ENCODE data around the gene DNAJB6.

DNA sequence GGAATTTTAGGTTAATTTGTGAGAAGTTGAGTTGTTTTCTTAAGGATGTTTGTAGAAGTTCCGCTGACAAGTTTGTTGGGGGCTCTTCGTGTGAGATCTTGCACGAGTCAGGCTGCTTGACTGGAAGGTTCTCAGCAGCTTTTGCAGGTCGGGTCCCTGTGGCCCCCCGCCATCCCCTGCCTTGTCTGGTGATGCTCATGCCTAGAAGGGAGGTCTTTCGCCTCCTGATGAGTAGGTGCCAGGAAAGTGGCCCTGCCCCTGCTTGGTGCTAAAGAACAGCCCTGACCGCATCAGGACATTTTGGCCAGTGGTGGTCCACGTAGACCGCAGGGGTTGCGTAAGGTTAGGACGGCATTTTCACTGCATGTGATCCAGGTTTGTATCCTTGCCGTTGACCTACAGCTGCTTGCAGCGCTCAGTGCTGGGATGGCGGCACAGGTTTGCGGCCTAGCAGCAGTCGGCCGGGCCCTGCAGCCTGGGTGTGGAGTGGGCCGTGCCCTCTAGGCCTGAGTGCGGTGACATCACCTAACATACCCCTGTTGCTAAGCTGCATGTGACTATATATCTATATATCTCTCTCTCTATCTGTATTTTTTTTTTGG is 62.4 kb downstream of the DNAJB6 start:
- no peak for TF ChIP-seq POLR2AphosphoS5 (IDR thresholded peaks at IDR 0.05)
- TF ChIP-seq, protein P1, sequence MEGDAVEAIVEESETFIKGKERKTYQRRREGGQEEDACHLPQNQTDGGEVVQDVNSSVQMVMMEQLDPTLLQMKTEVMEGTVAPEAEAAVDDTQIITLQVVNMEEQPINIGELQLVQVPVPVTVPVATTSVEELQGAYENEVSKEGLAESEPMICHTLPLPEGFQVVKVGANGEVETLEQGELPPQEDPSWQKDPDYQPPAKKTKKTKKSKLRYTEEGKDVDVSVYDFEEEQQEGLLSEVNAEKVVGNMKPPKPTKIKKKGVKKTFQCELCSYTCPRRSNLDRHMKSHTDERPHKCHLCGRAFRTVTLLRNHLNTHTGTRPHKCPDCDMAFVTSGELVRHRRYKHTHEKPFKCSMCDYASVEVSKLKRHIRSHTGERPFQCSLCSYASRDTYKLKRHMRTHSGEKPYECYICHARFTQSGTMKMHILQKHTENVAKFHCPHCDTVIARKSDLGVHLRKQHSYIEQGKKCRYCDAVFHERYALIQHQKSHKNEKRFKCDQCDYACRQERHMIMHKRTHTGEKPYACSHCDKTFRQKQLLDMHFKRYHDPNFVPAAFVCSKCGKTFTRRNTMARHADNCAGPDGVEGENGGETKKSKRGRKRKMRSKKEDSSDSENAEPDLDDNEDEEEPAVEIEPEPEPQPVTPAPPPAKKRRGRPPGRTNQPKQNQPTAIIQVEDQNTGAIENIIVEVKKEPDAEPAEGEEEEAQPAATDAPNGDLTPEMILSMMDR (IDR thresholded peaks at IDR 0.05) = no peak
